ENCODE data around the gene TAF1B. TPM values are rescaled to one million over a fixed set of nuclear protein-coding genes. Genes with fewer than 3 reads are reported as not detected.

The TAF1B gene
- total and polyA plus RNA-seq, 7 donors = 2.7 to 7.6 (median 5.7) TPM

GRCh38 chr2:9980520-9980919, 137.2 kb downstream of the TAF1B start:
- H3K27me3 ChIP-seq (ENCODE audit: insufficient read depth in 3 of 3, low read length in 2 of 3) = no peaks in the 10 kb centered on the region
- peaks cover 30% of the 10 kb centered on the region for H3K4me1 ChIP-seq
- DNase-seq (no peak), ATAC-seq (no peak)
- H3K9me3 ChIP-seq = no peaks in the 10 kb centered on the region
- 92 to 98% (median 95%) methylated on average over 2 of the region's 2 CpGs for WGBS, 3 donors
- H3K4me3 ChIP-seq = no peak overlapping the region
- no peak overlapping the region for H3K27ac ChIP-seq
- intact Hi-C loops (cut with DNase I) = loop anchor here in 1 of 2 donors (10.0 kb wide), 1 partner anchor 454 kb away; no protein-coding TSS in a partner anchor
- H3K36me3 ChIP-seq (ENCODE audit: insufficient read depth in 1 of 2, low read depth in 1 of 2) = no peaks in the 10 kb centered on the region
- no peak for TF ChIP-seq CTCF (IDR thresholded peaks at IDR 0.05)

GRCh38 chr2:9981655-9982054, 138.4 kb downstream of the TAF1B start:
- intact Hi-C loops (cut with DNase I) = loop anchor here (2.0 to 10.0 kb wide), 2 partner anchors 67 to 453 kb away; no protein-coding TSS in a partner anchor

GRCh38 chr2:9982248-9982647, 139.0 kb downstream of the TAF1B start:
- Histone ChIP-seq H3K9me3 (no peaks in the 10 kb centered on the region), H3K27ac (peak overlapping the region; percentile 20), H3K4me1 (peaks cover 19% of the 10 kb centered on the region), H3K4me3 (no peak overlapping the region), H3K36me3 (ENCODE audit: insufficient read depth in 1 of 2, low read depth in 1 of 2) (peaks cover 0 to 3% of the 10 kb centered on the region in 2 donors), H3K27me3 (ENCODE audit: insufficient read depth in 3 of 3, low read length in 2 of 3) (no peaks in the 10 kb centered on the region)
- TF ChIP-seq CTCF (IDR thresholded peaks at IDR 0.05) = no peak
- WGBS, 3 donors = 41 to 54% (median 50%) methylated on average over 8 of the region's 8 CpGs
- ATAC-seq (peak in 3 of 4 donors; percentile 29 to 51 (median 49)), DNase-seq (no peak)
- intact Hi-C loops (cut with DNase I) = loop anchor here (2.0 to 10.0 kb wide), 2 partner anchors 67 to 453 kb away; no protein-coding TSS in a partner anchor

More at GRCh38 chr2:9981655-9982054, 138.4 kb downstream of the TAF1B start:
- Histone ChIP-seq H3K27me3 (ENCODE audit: insufficient read depth in 3 of 3, low read length in 2 of 3) (no peaks in the 10 kb centered on the region), H3K9me3 (no peaks in the 10 kb centered on the region), H3K4me1 (peaks cover 21% of the 10 kb centered on the region), H3K27ac (peak overlapping the region; percentile 20), H3K36me3 (ENCODE audit: insufficient read depth in 1 of 2, low read depth in 1 of 2) (peaks cover 0 to under 1% of the 10 kb centered on the region in 2 donors), H3K4me3 (no peak overlapping the region)
- ATAC-seq (no peak), DNase-seq (no peak)
- WGBS, 3 donors = 81 to 85% (median 84%) methylated on average over 3 of the region's 3 CpGs
- TF ChIP-seq CTCF (IDR thresholded peaks at IDR 0.05) = no peak

- H3K36me3 ChIP-seq (ENCODE audit: insufficient read depth in 1 of 2, low read depth in 1 of 2) = peaks cover 0 to 3% of the 10 kb centered on the region in 2 donors
- H3K4me1 ChIP-seq = peaks cover 19% of the 10 kb centered on the region
- intact Hi-C loops (cut with DNase I) = loop anchor here (2.0 to 10.0 kb wide), 2 partner anchors 66 to 452 kb away; no protein-coding TSS in a partner anchor
- no peak for DNase-seq
- H3K9me3 ChIP-seq = no peaks in the 10 kb centered on the region
- no peak for ATAC-seq
- no peak overlapping the region for H3K4me3 ChIP-seq
- H3K27me3 ChIP-seq (ENCODE audit: insufficient read depth in 3 of 3, low read length in 2 of 3) = no peaks in the 10 kb centered on the region
- H3K27ac ChIP-seq = no peak overlapping the region
- WGBS, 3 donors = 87 to 92% (median 88%) methylated on average over 10 of the region's 10 CpGs
- no peak for TF ChIP-seq CTCF (IDR thresholded peaks at IDR 0.05)
These were observed 139.6 kb downstream of the TAF1B start for GRCh38 chr2:9982891-9983290.
